Fibroblast of lung (primary cell): Measurements from ENCODE around the gene HTR3B. TPM values are rescaled to one million over a fixed set of nuclear protein-coding genes. Genes with fewer than 3 reads are reported as not detected.

Experiments
- DNase-seq, 2 donors: peaks; one replicate each; pipeline versions ENCODE4 v3.0.0 to v3.0.0-alpha.2; 2010; ENCODE audit warnings: low read depth in 2 of 2
- H2AFZ ChIP-seq: 2 replicates; pipeline ENCODE4 v1.5.1; 2012; ENCODE audit warnings: low read length, control low read depth, inconsistent platforms
- H3K27ac ChIP-seq: 2 replicates; pipeline ENCODE4 v1.5.1; 2011; ENCODE audit warnings: low read length, control low read depth; ENCODE audit not compliant: insufficient read depth
- H3K27me3 ChIP-seq: 2 replicates; pipeline ENCODE4 v1.5.1; 2011; ENCODE audit warnings: mild to moderate bottlenecking, low read length; ENCODE audit not compliant: control insufficient read depth, insufficient read depth
- H3K36me3 ChIP-seq: 2 replicates; pipeline ENCODE4 v1.5.1; 2011; ENCODE audit warnings: low read length; ENCODE audit not compliant: control insufficient read depth, insufficient read depth
- H3K4me1 ChIP-seq: 2 replicates; pipeline ENCODE4 v1.5.1; 2011; ENCODE audit warnings: low read length; ENCODE audit not compliant: control insufficient read depth, insufficient read depth; ENCODE audit errors: extremely low read depth
- H3K4me2 ChIP-seq: 2 replicates; pipeline ENCODE4 v1.5.1; 2011; ENCODE audit warnings: low read length, control low read depth; ENCODE audit not compliant: insufficient read depth; ENCODE audit errors: extremely low read depth
- H3K4me3 ChIP-seq, 4 experiments: fragments of 200-600 bp in 1 of 4; sonication (generic) in 1 of 4; replicated peaks in 1 of 4; 2 replicates each; pipeline ENCODE4 v1.5.1; 2011 to 2016; ENCODE audit warnings: low read length in 4 of 4, low read depth in 3 of 4, mild to moderate bottlenecking in 3 of 4, control low read depth in 2 of 4, inconsistent platforms in 1 of 4, mixed read lengths in 1 of 4; ENCODE audit not compliant: insufficient read depth in 1 of 4; ENCODE audit errors: control extremely low read depth in 1 of 4
- H3K79me2 ChIP-seq: 2 replicates; pipeline ENCODE4 v1.5.1; 2012; ENCODE audit warnings: mild to moderate bottlenecking, low read length, inconsistent platforms; ENCODE audit not compliant: control insufficient read depth, insufficient read depth
- H3K9ac ChIP-seq: 2 replicates; pipeline ENCODE4 v1.5.1; 2011; ENCODE audit warnings: mild to moderate bottlenecking, low read length, control low read depth; ENCODE audit not compliant: insufficient read depth
- H3K9me3 ChIP-seq: 2 replicates; pipeline ENCODE4 v1.5.1; 2012; ENCODE audit warnings: low read depth, low read length; ENCODE audit not compliant: control insufficient read depth, insufficient read depth
- H4K20me1 ChIP-seq: 2 replicates; pipeline ENCODE4 v1.5.1; 2011; ENCODE audit warnings: low read length; ENCODE audit not compliant: control insufficient read depth, insufficient read depth; ENCODE audit errors: extremely low read depth
- EZH2 ChIP-seq: IDR thresholded peaks from 2 replicates; pipeline ENCODE4 v1.5.1; 2012; ENCODE audit warnings: low read length, control low read depth, mild to moderate bottlenecking; ENCODE audit errors: missing control alignments
- polyA plus RNA-seq, 2 donors: library from polyadenylated mRNA; depleted of rRNA in 1 of 2; stranded (reverse) in 1 of 2; unstranded in 1 of 2; fragments of >200 nt; gene quantifications; 2 replicates each; pipeline ENCODE4 v1.2.1, GENCODE V29; 2011 to 2012; ENCODE audit warnings: missing spikeins in 1 of 2
- total RNA-seq: library from RNA; depleted of rRNA; stranded (reverse); fragments of >200 nt; gene quantifications from 2 replicates; pipeline ENCODE4 v1.2.1, GENCODE V29; 2014
- TF ChIP-seq, protein P1 (sequence below), 2 donors: IDR thresholded peaks in 1 of 2; conservative IDR thresholded peaks in 1 of 2; 1 replicate in 1 of 2; 2 replicates in 1 of 2; pipeline ENCODE4 v1.5.1; 2011 to 2012; ENCODE audit warnings: low read length in 2 of 2, control low read depth in 1 of 2, inconsistent platforms in 1 of 2, low read depth in 1 of 2, mild to moderate bottlenecking in 1 of 2

The HTR3B gene
- total and polyA plus RNA-seq, 2 donors (not counting 1 experiment from before 2014, with no cell fraction given) = not detected

DNA sequence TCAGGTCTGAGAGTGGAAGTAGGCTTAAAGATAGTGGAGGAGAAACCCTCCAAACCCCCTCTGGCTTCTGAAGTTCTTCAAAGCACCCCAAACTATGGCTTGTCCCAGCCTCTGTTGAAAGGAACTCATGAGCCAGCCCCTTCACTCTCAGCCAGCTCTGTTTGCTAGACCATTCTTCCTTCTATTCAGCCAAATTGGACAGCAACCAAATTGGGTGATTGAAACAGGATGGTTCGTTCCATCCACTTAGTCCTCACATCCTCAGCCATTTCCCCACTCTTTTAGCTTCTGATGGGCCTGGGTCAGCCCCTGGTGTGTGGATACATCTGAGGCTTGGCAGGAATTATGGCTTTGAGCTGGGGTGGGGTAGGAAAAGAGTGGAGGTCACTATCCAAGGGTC lies 74.8 kb downstream of the HTR3B start:
- no peaks in the 10 kb centered on the region for H3K4me1 ChIP-seq
- TF ChIP-seq, protein P1, sequence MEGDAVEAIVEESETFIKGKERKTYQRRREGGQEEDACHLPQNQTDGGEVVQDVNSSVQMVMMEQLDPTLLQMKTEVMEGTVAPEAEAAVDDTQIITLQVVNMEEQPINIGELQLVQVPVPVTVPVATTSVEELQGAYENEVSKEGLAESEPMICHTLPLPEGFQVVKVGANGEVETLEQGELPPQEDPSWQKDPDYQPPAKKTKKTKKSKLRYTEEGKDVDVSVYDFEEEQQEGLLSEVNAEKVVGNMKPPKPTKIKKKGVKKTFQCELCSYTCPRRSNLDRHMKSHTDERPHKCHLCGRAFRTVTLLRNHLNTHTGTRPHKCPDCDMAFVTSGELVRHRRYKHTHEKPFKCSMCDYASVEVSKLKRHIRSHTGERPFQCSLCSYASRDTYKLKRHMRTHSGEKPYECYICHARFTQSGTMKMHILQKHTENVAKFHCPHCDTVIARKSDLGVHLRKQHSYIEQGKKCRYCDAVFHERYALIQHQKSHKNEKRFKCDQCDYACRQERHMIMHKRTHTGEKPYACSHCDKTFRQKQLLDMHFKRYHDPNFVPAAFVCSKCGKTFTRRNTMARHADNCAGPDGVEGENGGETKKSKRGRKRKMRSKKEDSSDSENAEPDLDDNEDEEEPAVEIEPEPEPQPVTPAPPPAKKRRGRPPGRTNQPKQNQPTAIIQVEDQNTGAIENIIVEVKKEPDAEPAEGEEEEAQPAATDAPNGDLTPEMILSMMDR (conservative IDR thresholded peaks at IDR 0.05 in 1 of 2, IDR thresholded peaks at IDR 0.05 in 1 of 2; ENCODE audit: low read depth in 1 of 2, low read length in 2 of 2) = no peak
- no peak for TF ChIP-seq EZH2

DNA sequence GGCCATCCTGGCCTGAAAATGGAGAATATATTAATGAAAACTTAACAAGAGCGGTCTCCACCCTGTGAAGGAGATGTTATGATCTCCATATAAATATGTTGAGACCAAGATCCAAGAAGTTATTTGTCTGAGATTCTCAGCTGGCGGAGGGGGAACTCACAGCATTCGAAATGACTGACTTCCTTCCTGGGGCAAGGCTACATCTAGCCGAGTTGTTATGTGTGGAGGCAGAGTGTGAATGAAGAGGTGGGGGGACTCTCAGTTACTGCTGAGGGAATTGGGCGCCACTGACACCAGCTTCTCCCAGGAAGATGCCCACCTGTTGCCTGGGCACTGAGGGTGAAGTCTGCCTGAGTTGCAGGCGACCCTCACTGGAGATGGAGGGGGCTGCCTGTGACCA lies 76.2 kb downstream of the HTR3B start:
- Histone ChIP-seq H3K9ac (no peak overlapping the region), H3K27ac (no peak overlapping the region), H3K4me2 (no peak overlapping the region), H3K79me2 (no peaks in the 10 kb centered on the region), H3K36me3 (no peaks in the 10 kb centered on the region), H2AFZ (no peak overlapping the region), H3K9me3 (no peaks in the 10 kb centered on the region), H4K20me1 (no peaks in the 10 kb centered on the region), H3K4me3 (no peak overlapping the region), H3K4me1 (no peaks in the 10 kb centered on the region), H3K27me3 (no peaks in the 10 kb centered on the region)
- DNase-seq = no peak
- no peak for TF ChIP-seq EZH2
- TF ChIP-seq, protein P1 (conservative IDR thresholded peaks at IDR 0.05 in 1 of 2, IDR thresholded peaks at IDR 0.05 in 1 of 2; ENCODE audit: low read depth in 1 of 2, low read length in 2 of 2) = no peak

More for the DNA sequence above, 74.8 kb downstream of the HTR3B start:
- DNase-seq = no peak
- no peaks in the 10 kb centered on the region for H3K79me2 ChIP-seq
- no peaks in the 10 kb centered on the region for H3K27me3 ChIP-seq
- no peak overlapping the region for H3K27ac ChIP-seq
- no peak overlapping the region for H3K4me3 ChIP-seq
- H3K4me2 ChIP-seq = no peak overlapping the region
- H3K9me3 ChIP-seq = no peaks in the 10 kb centered on the region
- H4K20me1 ChIP-seq = no peaks in the 10 kb centered on the region
- no peaks in the 10 kb centered on the region for H3K36me3 ChIP-seq
- no peak overlapping the region for H2AFZ ChIP-seq
- H3K9ac ChIP-seq = no peak overlapping the region

DNA sequence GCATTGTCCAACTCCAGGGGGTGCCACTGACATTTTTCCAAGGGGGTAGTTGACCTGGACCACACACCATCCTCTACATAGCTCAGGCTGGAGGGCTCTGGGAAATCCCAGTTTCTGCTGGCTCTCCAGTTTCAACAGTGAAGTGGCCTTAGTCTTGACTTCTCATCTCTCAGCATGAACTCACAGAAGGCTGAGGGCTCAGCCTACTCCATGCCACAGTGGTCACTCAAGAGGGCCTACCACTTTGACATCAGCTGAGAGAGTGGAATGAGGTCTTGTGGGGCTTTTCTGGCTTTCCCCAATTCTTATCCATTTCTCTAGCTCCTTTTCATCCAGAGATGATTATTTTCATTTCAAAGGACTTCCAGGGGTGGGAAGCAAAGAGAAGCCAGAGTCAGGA lies 77.7 kb downstream of the HTR3B start:
- no peaks in the 10 kb centered on the region for H3K27me3 ChIP-seq

More for the DNA sequence above, 77.7 kb downstream of the HTR3B start:
- Histone ChIP-seq H3K36me3 (no peaks in the 10 kb centered on the region), H3K4me3 (no peak overlapping the region), H3K4me2 (no peak overlapping the region), H3K27ac (no peak overlapping the region), H3K79me2 (no peaks in the 10 kb centered on the region), H3K9me3 (no peaks in the 10 kb centered on the region), H3K9ac (no peak overlapping the region), H2AFZ (no peak overlapping the region), H4K20me1 (no peaks in the 10 kb centered on the region), H3K4me1 (no peaks in the 10 kb centered on the region)
- no peak for TF ChIP-seq EZH2
- TF ChIP-seq, protein P1 (conservative IDR thresholded peaks at IDR 0.05 in 1 of 2, IDR thresholded peaks at IDR 0.05 in 1 of 2; ENCODE audit: low read depth in 1 of 2, low read length in 2 of 2) = no peak
- no peak for DNase-seq
